ENCODE results near the gene KIF9. TPM values are rescaled to one million over a fixed set of nuclear protein-coding genes. Genes with fewer than 3 reads are reported as not detected.

The KIF9 gene
- polyA plus RNA-seq, 1 donor (not counting 4 experiments of a cell fraction or from before 2014, with no cell fraction given) = 9.2 TPM

DNA sequence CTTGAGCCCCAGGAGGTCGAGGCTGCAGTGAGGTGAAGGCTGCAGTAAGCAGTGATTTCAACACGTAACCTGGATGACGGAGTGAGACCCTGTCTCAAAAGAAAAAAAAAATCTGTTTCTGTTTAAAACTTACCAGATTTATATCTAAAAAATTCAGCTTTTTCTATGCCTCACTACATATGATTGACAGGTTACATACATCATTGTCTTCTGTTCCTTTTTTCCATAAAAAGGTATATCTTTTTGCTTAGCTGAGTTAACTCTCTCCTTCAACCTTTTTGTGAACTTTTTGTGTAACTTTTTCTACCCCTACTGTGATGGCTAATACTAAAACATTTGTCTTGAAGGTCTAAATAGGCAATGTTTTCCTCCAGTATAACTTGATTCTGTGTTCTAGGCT lies 80.1 kb downstream of the KIF9 start:
- Histone ChIP-seq H3K4me3 (ENCODE audit: control insufficient read depth in 2 of 3, extremely low read depth in 1 of 3, insufficient read depth in 2 of 3, low read depth in 1 of 3, low read length in 3 of 3) (no peak overlapping the region), H3K36me3 (ENCODE audit: control insufficient read depth in 2 of 2, extremely low read depth in 1 of 2, insufficient read depth in 2 of 2, low read length in 2 of 2) (no peaks in the 10 kb centered on the region), H3K9me3 (ENCODE audit: control insufficient read depth, low read depth, low read length) (no peaks in the 10 kb centered on the region), H2AFZ (ENCODE audit: control insufficient read depth, low read length) (no peak overlapping the region), H3K27me3 (ENCODE audit: control insufficient read depth, extremely low read depth, insufficient read depth, low read length) (no peaks in the 10 kb centered on the region), H3K4me2 (ENCODE audit: control insufficient read depth, extremely low read depth, insufficient read depth, low read depth, low read length) (no peak overlapping the region), H3K27ac (ENCODE audit: control insufficient read depth, insufficient read depth, low read length) (no peak overlapping the region), H3K9me1 (ENCODE audit: control insufficient read depth, extremely low read depth, insufficient read depth, low read length) (no peaks in the 10 kb centered on the region), H3K79me2 (ENCODE audit: control insufficient read depth, insufficient read depth, low read length) (no peaks in the 10 kb centered on the region), H3K4me1 (ENCODE audit: control insufficient read depth, extremely low read depth, insufficient read depth, low read length) (peaks cover 2% of the 10 kb centered on the region), H3K9ac (ENCODE audit: control insufficient read depth, extremely low read depth, insufficient read depth, low read length) (no peak overlapping the region), H4K20me1 (ENCODE audit: control insufficient read depth, extremely low read depth, insufficient read depth, low read length) (no peaks in the 10 kb centered on the region)
- FAIRE-seq (no peak), DNase-seq (ENCODE audit: low read depth, low spot score) (no peak)
- dilution Hi-C loops (cut with MboI; ENCODE audit: extremely low pct_ligation_motif_present, low sequenced_read_pairs) = no loop called here
- TF ChIP-seq, protein P1, sequence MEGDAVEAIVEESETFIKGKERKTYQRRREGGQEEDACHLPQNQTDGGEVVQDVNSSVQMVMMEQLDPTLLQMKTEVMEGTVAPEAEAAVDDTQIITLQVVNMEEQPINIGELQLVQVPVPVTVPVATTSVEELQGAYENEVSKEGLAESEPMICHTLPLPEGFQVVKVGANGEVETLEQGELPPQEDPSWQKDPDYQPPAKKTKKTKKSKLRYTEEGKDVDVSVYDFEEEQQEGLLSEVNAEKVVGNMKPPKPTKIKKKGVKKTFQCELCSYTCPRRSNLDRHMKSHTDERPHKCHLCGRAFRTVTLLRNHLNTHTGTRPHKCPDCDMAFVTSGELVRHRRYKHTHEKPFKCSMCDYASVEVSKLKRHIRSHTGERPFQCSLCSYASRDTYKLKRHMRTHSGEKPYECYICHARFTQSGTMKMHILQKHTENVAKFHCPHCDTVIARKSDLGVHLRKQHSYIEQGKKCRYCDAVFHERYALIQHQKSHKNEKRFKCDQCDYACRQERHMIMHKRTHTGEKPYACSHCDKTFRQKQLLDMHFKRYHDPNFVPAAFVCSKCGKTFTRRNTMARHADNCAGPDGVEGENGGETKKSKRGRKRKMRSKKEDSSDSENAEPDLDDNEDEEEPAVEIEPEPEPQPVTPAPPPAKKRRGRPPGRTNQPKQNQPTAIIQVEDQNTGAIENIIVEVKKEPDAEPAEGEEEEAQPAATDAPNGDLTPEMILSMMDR (optimal IDR thresholded peaks at IDR 0.05 in 1 of 3, IDR thresholded peaks at IDR 0.05 in 1 of 3, conservative IDR thresholded peaks at IDR 0.05 in 1 of 3; ENCODE audit: extremely low read depth in 1 of 3, insufficient read depth in 2 of 3, low read length in 3 of 3) = no peak
- no peak for TF ChIP-seq EZH2 (IDR thresholded peaks at IDR 0.05; ENCODE audit: low read length)

DNA sequence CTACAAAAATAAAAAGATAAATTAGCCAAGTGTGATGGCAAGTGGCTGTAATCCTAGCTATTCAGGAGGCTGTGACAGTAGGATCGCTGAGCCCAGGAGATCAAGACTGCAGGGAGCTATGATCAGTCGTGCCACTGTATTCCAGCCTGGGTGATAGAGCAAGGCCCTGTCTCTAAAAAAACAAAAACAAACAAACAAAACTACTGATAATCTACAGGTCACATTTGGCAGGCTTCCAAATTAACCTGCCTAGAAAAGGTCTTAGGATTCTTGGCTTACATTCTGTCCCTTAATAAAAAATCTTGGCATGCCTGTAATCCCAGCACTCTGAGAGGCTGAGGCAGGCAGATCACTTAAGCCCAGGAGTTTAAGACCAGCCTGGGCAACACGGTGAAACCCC lies 85.3 kb downstream of the KIF9 start:
- Histone ChIP-seq H3K9ac (ENCODE audit: control insufficient read depth, extremely low read depth, insufficient read depth, low read length) (no peak overlapping the region), H3K9me3 (ENCODE audit: control insufficient read depth, low read depth, low read length) (no peaks in the 10 kb centered on the region), H3K4me1 (ENCODE audit: control insufficient read depth, extremely low read depth, insufficient read depth, low read length) (peaks cover 2% of the 10 kb centered on the region), H3K4me3 (ENCODE audit: control insufficient read depth in 2 of 3, extremely low read depth in 1 of 3, insufficient read depth in 2 of 3, low read depth in 1 of 3, low read length in 3 of 3) (no peak overlapping the region), H3K27me3 (ENCODE audit: control insufficient read depth, extremely low read depth, insufficient read depth, low read length) (no peaks in the 10 kb centered on the region), H3K9me1 (ENCODE audit: control insufficient read depth, extremely low read depth, insufficient read depth, low read length) (no peaks in the 10 kb centered on the region), H3K4me2 (ENCODE audit: control insufficient read depth, extremely low read depth, insufficient read depth, low read depth, low read length) (no peak overlapping the region), H2AFZ (ENCODE audit: control insufficient read depth, low read length) (no peak overlapping the region), H3K27ac (ENCODE audit: control insufficient read depth, insufficient read depth, low read length) (no peak overlapping the region), H3K79me2 (ENCODE audit: control insufficient read depth, insufficient read depth, low read length) (no peaks in the 10 kb centered on the region), H3K36me3 (ENCODE audit: control insufficient read depth in 2 of 2, extremely low read depth in 1 of 2, insufficient read depth in 2 of 2, low read length in 2 of 2) (no peaks in the 10 kb centered on the region), H4K20me1 (ENCODE audit: control insufficient read depth, extremely low read depth, insufficient read depth, low read length) (no peaks in the 10 kb centered on the region)
- dilution Hi-C loops (cut with MboI; ENCODE audit: extremely low pct_ligation_motif_present, low sequenced_read_pairs) = no loop called here
- TF ChIP-seq, protein P1 (optimal IDR thresholded peaks at IDR 0.05 in 1 of 3, IDR thresholded peaks at IDR 0.05 in 1 of 3, conservative IDR thresholded peaks at IDR 0.05 in 1 of 3; ENCODE audit: extremely low read depth in 1 of 3, insufficient read depth in 2 of 3, low read length in 3 of 3) = no peak
- no peak for TF ChIP-seq EZH2 (IDR thresholded peaks at IDR 0.05; ENCODE audit: low read length)
- FAIRE-seq = no peak
- no peak for DNase-seq (ENCODE audit: low read depth, low spot score)

All from keratinocyte (primary cell).